Femur (tissue), 1 donor: ENCODE measurements around the gene PLD5.
"Not testable (repeated sequence)": the region's sequence is repeated elsewhere in the genome, so short reads cannot be mapped to it uniquely, and the experiment has no call there.

Experiments
- DNase-seq: peaks from one replicate; pipeline ENCODE4 v3.0.0-alpha.2; 2017

The PLD5 gene

GRCh38 chr1:242416657-242417056, 107.8 kb downstream of the PLD5 start:
- no peak for DNase-seq

GRCh38 chr1:242412921-242413320, 111.6 kb downstream of the PLD5 start:
- no peak for DNase-seq

- DNase-seq = no peak
These were observed 112.6 kb downstream of the PLD5 start for GRCh38 chr1:242411901-242412300.

- no peak for DNase-seq
These were observed 118.5 kb downstream of the PLD5 start for GRCh38 chr1:242405947-242406346.

- DNase-seq = no peak
These were observed 120.2 kb downstream of the PLD5 start for GRCh38 chr1:242404296-242404695.

- DNase-seq = no peak
These were observed 121.5 kb downstream of the PLD5 start for GRCh38 chr1:242402956-242403355.

- no peak for DNase-seq
These were observed 122.6 kb downstream of the PLD5 start for GRCh38 chr1:242401937-242402336.

GRCh38 chr1:242398351-242398750, 126.1 kb downstream of the PLD5 start:
- DNase-seq = no peak

GRCh38 chr1:242391896-242392295, 132.6 kb downstream of the PLD5 start:
- DNase-seq = no peak

- not testable (repeated sequence) for DNase-seq
These were observed 148.4 kb downstream of the PLD5 start for GRCh38 chr1:242376121-242376520.

GRCh38 chr1:242350446-242350845, 174.1 kb downstream of the PLD5 start:
- not testable (repeated sequence) for DNase-seq

- DNase-seq = no peak
These were observed 174.9 kb downstream of the PLD5 start for GRCh38 chr1:242349636-242350035.

GRCh38 chr1:242330865-242331264, 193.6 kb downstream of the PLD5 start:
- not testable (repeated sequence) for DNase-seq

GRCh38 chr1:242327381-242327780, 197.1 kb downstream of the PLD5 start:
- not testable (repeated sequence) for DNase-seq

GRCh38 chr1:242321981-242322380, 202.5 kb downstream of the PLD5 start:
- DNase-seq = not testable (repeated sequence)

- no peak for DNase-seq
These were observed 206.4 kb downstream of the PLD5 start for GRCh38 chr1:242318140-242318539.

- not testable (repeated sequence) for DNase-seq
These were observed 209.6 kb downstream of the PLD5 start for GRCh38 chr1:242314865-242315264.

GRCh38 chr1:242314085-242314649, 210.3 kb downstream of the PLD5 start:
- not testable (repeated sequence) for DNase-seq

- DNase-seq = not testable (repeated sequence)
These were observed 215.8 kb downstream of the PLD5 start for GRCh38 chr1:242308681-242309080.

- not testable (repeated sequence) for DNase-seq
These were observed 230.7 kb downstream of the PLD5 start for GRCh38 chr1:242293781-242294180.

GRCh38 chr1:242288067-242288466, 236.4 kb downstream of the PLD5 start:
- DNase-seq = not testable (repeated sequence)

GRCh38 chr1:242282758-242283485, 241.6 kb downstream of the PLD5 start:
- DNase-seq = not testable (repeated sequence)

- DNase-seq = not testable (repeated sequence)
These were observed 246.1 kb downstream of the PLD5 start for GRCh38 chr1:242278406-242278805.

GRCh38 chr1:242276769-242277168, 247.7 kb downstream of the PLD5 start:
- not testable (repeated sequence) for DNase-seq

- not testable (repeated sequence) for DNase-seq
These were observed 257.5 kb downstream of the PLD5 start for GRCh38 chr1:242267004-242267403.
